Bronchial smooth muscle cell (primary cell): ENCODE results near the gene C11orf97. TPM values are rescaled to one million over a fixed set of nuclear protein-coding genes. Genes with fewer than 3 reads are reported as not detected.

Experiments used
- total RNA-seq: library from RNA; depleted of rRNA; stranded (reverse); fragments of >200 nt; gene quantifications from 2 replicates; pipeline ENCODE4 v1.2.1, GENCODE V29; 2014

Gene C11orf97, protein sequence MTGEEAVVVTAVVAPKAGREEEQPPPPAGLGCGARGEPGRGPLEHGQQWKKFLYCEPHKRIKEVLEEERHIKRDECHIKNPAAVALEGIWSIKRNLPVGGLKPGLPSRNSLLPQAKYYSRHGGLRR
- total RNA-seq = not detected in 2 replicates

DNA sequence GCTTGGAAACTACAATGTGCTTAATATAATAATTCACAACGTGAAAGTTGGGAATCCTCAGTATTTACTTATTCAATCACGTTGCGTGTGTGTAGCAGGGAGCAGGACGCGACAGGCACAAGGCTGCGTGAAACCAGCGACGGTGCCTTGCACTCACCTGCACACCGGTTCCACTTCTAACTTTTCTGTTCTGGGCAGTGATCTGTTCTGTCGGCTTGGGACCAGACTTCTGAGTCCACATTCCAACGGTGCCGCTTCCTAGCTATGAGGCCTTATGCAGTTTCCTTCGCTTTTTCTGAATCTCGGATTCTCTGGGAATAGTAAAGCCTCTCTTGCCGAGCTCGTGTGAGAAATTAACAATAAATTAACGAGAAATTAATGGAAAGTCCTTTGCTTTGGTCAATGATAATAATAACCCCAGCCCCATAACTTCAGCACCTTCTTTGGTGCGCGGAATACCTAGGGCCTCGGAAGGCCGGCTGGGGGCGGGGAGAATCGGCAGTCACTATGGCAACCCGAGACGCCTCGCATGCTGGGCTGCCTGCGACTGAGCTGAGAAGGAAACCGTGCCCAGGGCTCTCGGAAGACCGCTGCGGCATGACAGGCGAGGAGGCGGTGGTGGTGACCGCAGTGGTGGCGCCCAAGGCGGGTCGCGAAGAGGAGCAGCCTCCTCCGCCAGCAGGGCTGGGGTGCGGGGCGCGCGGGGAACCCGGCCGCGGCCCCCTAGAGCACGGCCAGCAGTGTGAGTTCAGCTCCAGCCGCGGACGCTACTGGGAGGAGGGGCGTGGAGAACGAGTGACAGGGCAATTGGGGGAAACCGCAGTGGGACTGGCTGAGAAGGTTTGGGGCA, at the start of gene C11orf97:
Gene C11orf97, plus strand, starts transcription at position 530 of the 850 bp plus-strand sequence. Its CDS starts 68 bp downstream, at position 598.

DNA sequence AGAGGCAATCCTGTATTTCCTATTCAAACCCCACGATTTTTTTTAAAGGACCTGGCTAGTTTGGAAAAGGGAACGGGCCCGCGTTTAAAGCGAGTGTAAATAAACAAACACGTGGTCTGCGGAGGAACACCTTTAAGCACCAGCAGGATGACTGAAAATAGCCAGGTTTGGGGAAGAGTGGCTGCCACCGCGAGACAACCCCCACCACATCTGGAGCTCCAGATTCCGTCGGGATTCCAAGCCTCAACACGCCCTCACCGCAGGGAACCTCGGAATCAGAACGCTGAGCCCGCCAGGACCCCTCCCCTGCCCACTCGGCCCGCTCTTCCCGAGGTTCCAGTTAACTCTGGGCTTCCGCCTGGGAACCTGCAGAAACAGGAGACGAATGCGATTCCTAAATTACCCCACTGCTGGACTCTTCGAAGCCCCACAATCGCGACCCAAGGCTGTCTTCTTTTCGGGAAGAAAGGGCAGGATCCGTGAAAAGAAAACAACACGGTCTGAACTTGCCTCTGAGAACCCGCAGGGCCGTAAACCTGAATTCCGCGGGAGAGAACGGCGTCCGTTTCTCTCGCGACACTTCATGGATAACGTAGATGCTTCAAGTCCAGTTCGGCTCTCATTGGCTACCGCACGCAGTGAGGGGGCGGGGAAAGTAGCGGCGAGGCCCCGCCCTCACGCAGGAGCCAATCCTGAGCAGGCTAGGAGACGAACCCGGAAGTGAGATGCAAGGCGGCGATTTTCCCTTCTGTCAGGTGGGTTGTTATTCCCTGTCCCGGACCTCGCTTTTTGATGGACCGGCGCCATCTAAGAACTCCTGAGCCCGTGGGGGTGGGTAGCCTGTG, 18.8 kb upstream of the C11orf97 start, which contains the start of the genes ANKRD49 and MRE11:
Gene ANKRD49, plus strand, starts transcription at position 704 of the 845 bp plus-strand sequence. CDS start 2,710 bp downstream, outside the sequence.
Gene MRE11, minus strand, starts transcription at position 564 of the 845 bp plus-strand sequence. CDS start 1,043 bp downstream, outside the sequence.

DNA sequence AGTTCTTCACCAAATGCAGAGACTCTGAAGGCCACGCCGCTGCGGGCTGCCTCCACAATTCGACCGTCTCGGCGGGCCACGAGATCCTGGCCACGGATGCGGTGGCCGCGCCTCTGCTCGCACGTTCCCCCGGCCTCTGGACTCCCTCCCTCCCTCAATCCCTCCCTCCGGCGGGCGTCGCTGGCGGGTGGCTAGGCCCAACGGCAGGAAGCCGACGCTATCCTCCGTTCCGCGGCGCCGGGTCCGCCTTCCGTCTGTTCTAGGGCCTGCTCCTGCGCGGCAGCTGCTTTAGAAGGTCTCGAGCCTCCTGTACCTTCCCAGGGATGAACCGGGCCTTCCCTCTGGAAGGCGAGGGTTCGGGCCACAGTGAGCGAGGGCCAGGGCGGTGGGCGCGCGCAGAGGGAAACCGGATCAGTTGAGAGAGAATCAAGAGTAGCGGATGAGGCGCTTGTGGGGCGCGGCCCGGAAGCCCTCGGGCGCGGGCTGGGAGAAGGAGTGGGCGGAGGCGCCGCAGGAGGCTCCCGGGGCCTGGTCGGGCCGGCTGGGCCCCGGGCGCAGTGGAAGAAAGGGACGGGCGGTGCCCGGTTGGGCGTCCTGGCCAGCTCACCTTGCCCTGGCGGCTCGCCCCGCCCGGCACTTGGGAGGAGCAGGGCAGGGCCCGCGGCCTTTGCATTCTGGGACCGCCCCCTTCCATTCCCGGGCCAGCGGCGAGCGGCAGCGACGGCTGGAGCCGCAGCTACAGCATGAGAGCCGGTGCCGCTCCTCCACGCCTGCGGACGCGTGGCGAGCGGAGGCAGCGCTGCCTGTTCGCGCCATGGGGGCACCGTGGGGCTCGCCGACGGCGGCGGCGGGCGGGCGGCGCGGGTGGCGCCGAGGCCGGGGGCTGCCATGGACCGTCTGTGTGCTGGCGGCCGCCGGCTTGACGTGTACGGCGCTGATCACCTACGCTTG, 31.7 kb downstream of the C11orf97 start, which contains the start of gene FUT4:
Gene FUT4, plus strand, starts transcription at position 227 of the 951 bp plus-strand sequence. Its CDS starts 213 bp downstream, at position 440.

DNA sequence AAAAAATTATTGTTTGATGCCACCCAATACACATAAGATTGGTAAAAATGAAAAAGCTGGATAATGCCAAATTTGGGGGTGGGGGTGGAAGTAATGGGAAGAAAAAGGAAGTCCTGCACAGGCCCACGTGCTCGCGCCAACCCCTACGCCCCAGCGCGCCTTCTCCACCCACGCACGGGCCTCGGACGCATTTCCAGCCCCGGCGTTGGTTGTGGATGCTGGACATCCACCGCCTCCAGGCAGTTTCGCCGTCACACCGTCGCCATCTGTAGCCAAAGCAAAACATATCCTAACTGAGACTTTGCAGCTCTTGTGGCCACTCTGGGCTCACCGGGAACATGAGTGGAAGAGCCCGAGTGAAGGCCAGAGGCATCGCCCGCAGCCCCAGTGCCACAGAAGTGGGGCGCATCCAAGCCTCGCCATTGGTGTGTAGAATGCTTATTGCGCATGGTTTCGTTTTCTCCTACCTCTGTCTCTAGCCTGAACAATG, 55.0 kb downstream of the C11orf97 start, which contains the start of gene PIWIL4:
Gene PIWIL4, plus strand, starts transcription at position 188 of the 490 bp plus-strand sequence. Its CDS starts 151 bp downstream, at position 339.

Other genes starting within 250 kb of the C11orf97 start
- gene IZUMO1R, start 207.9 kb upstream of the C11orf97 start, total RNA-seq = not detected in 2 replicates
- gene GPR83, start 111.0 kb upstream of the C11orf97 start, total RNA-seq = under 0.01 TPM in 1 of 2 replicates, not detected in the other
- gene MRE11, start 18.6 kb upstream of the C11orf97 start, total RNA-seq = 6.0 and 7.1 TPM in 2 replicates
- gene ANKRD49, start 18.5 kb upstream of the C11orf97 start, total RNA-seq = 8.3 and 9.0 TPM in 2 replicates
- gene FUT4, start 31.5 kb downstream of the C11orf97 start, total RNA-seq = 2.7 and 3.2 TPM in 2 replicates
- 2.5 and 5.1 TPM in 2 replicates for gene PIWIL4, start 54.9 kb downstream of the C11orf97 start, total RNA-seq